H9 (cell line): ENCODE results near the gene ZNF132. TPM values are rescaled to one million over a fixed set of nuclear protein-coding genes. Genes with fewer than 3 reads are reported as not detected.

Experiments used
- DNase-seq: peaks from one replicate; pipeline ENCODE4 v3.0.0-alpha.2; 2017
- H2AFZ ChIP-seq: one replicate; pipeline ENCODE4 v1.6.1; 2013; ENCODE audit warnings: mild to moderate bottlenecking, low read length, control low read depth, moderate library complexity
- H2AK5ac ChIP-seq: 2 replicates; pipeline ENCODE4 v1.6.1; 2013; ENCODE audit warnings: low read length, control low read depth, mixed read lengths; ENCODE audit not compliant: insufficient read length
- H2BK120ac ChIP-seq: one replicate; pipeline ENCODE4 v1.6.1; 2013; ENCODE audit warnings: low read depth, mild to moderate bottlenecking, low read length, control low read depth, inconsistent platforms; ENCODE audit not compliant: poor library complexity, severe bottlenecking
- H2BK12ac ChIP-seq: 2 replicates; pipeline ENCODE4 v1.6.1; 2013; ENCODE audit warnings: low read length, control low read depth, mixed read lengths, low read depth; ENCODE audit not compliant: insufficient read length
- H2BK15ac ChIP-seq: 2 replicates; pipeline ENCODE4 v1.6.1; 2013; ENCODE audit warnings: low read depth, low read length, control low read depth
- H2BK20ac ChIP-seq: one replicate; pipeline ENCODE4 v1.6.1; 2013; ENCODE audit warnings: low read depth, mild to moderate bottlenecking, low read length, control low read depth, inconsistent platforms; ENCODE audit not compliant: poor library complexity, severe bottlenecking
- H2BK5ac ChIP-seq: 2 replicates; pipeline ENCODE4 v1.6.1; 2013; ENCODE audit warnings: low read length, control low read depth, mixed read lengths; ENCODE audit not compliant: insufficient read length
- H3K14ac ChIP-seq: 2 replicates; pipeline ENCODE4 v1.6.1; 2013; ENCODE audit warnings: low read length, control low read depth; ENCODE audit not compliant: insufficient read depth
- H3K18ac ChIP-seq: 2 replicates; pipeline ENCODE4 v1.6.1; 2013; ENCODE audit warnings: low read depth, mild to moderate bottlenecking, mixed read lengths, low read length, control low read depth; ENCODE audit not compliant: insufficient read length
- H3K23ac ChIP-seq: 2 replicates; pipeline ENCODE4 v1.6.1; 2013; ENCODE audit warnings: low read length, control low read depth, mixed read lengths, low read depth; ENCODE audit not compliant: insufficient read length
- H3K23me2 ChIP-seq: 2 replicates; pipeline ENCODE4 v1.6.1; 2013; ENCODE audit warnings: low read depth, mild to moderate bottlenecking, mixed read lengths, low read length, control low read depth; ENCODE audit not compliant: insufficient read length, poor library complexity, severe bottlenecking
- H3K27ac ChIP-seq: 2 replicates; pipeline ENCODE4 v1.5.1; 2013; ENCODE audit warnings: low read length, control low read depth, mixed read lengths, low read depth; ENCODE audit not compliant: insufficient read length
- H3K27me3 ChIP-seq: 2 replicates; pipeline ENCODE4 v1.6.1; 2013; ENCODE audit warnings: low read length, control low read depth, inconsistent platforms; ENCODE audit not compliant: insufficient read depth
- H3K4ac ChIP-seq: 2 replicates; pipeline ENCODE4 v1.6.1; 2013; ENCODE audit warnings: low read depth, mild to moderate bottlenecking, control low read depth, inconsistent platforms, low read length, moderate library complexity
- H3K4me1 ChIP-seq: 2 replicates; pipeline ENCODE4 v1.6.1; 2013; ENCODE audit warnings: low read length, control low read depth, inconsistent platforms; ENCODE audit not compliant: insufficient read depth
- H3K4me2 ChIP-seq: 2 replicates; pipeline ENCODE4 v1.6.1; 2013; ENCODE audit warnings: low read length, control low read depth, mixed read lengths; ENCODE audit not compliant: insufficient read length, insufficient read depth
- H3K56ac ChIP-seq: 2 replicates; pipeline ENCODE4 v1.6.1; 2013; ENCODE audit warnings: low read depth, mild to moderate bottlenecking, mixed read lengths, low read length, control low read depth; ENCODE audit not compliant: insufficient read length
- H3K79me1 ChIP-seq: 2 replicates; pipeline ENCODE4 v1.6.1; 2013; ENCODE audit warnings: low read depth, mild to moderate bottlenecking, moderate library complexity, low read length, control low read depth, inconsistent platforms; ENCODE audit not compliant: insufficient read depth, poor library complexity, severe bottlenecking
- H3K79me2 ChIP-seq: 2 replicates; pipeline ENCODE4 v1.6.1; 2013; ENCODE audit warnings: low read length, control low read depth, inconsistent platforms; ENCODE audit not compliant: insufficient read depth
- H3K9ac ChIP-seq: 2 replicates; pipeline ENCODE4 v1.6.1; 2013; ENCODE audit warnings: low read length, control low read depth, mixed read lengths; ENCODE audit not compliant: insufficient read length; ENCODE audit errors: extremely low read depth
- H3K9me3 ChIP-seq: one replicate; pipeline ENCODE4 v1.6.1; 2013; ENCODE audit warnings: low read depth, low read length, inconsistent platforms; ENCODE audit not compliant: control insufficient read depth
- H3T11ph ChIP-seq: one replicate; pipeline ENCODE4 v1.6.1; 2013; ENCODE audit warnings: mild to moderate bottlenecking, low read length, control low read depth, inconsistent platforms
- H4K20me1 ChIP-seq: one replicate; pipeline ENCODE4 v1.6.1; 2013; ENCODE audit not compliant: control insufficient read depth, insufficient read length, insufficient read depth
- H4K5ac ChIP-seq: 2 replicates; pipeline ENCODE4 v1.6.1; 2013; ENCODE audit warnings: low read depth, mild to moderate bottlenecking, mixed read lengths, low read length, control low read depth; ENCODE audit not compliant: insufficient read length
- H4K8ac ChIP-seq: replicated peaks from 2 replicates; pipeline ENCODE4 v1.6.1; 2013; ENCODE audit warnings: low read length, control low read depth, mixed read lengths, low read depth; ENCODE audit not compliant: insufficient read length
- H4K91ac ChIP-seq: 2 replicates; pipeline ENCODE4 v1.6.1; 2013; ENCODE audit warnings: low read depth, mild to moderate bottlenecking, moderate library complexity, mixed read lengths, low read length, control low read depth; ENCODE audit not compliant: insufficient read length
- H3K27ac Mint-ChIP-seq, 3 experiments: 2 replicates in 2 of 3; 3 replicates in 1 of 3; pipeline ENCODE4 v1.8.0; 2020 to 2021; ENCODE audit warnings: mixed read lengths in 3 of 3, mild to moderate bottlenecking in 1 of 3, moderate library complexity in 1 of 3
- H3K27me3 Mint-ChIP-seq: 2 replicates; pipeline ENCODE4 v1.8.0; 2021; ENCODE audit warnings: low read depth, mild to moderate bottlenecking, moderate library complexity, mixed read lengths
- H3K36me3 Mint-ChIP-seq, 3 experiments: 2 replicates in 2 of 3; 3 replicates in 1 of 3; pipeline ENCODE4 v1.8.0; 2020 to 2021; ENCODE audit warnings: low read depth in 3 of 3, mixed read lengths in 3 of 3; ENCODE audit not compliant: insufficient read depth in 1 of 3
- H3K4me1 Mint-ChIP-seq, 2 experiments: 2 replicates each; pipeline ENCODE4 v1.8.0; 2020; ENCODE audit warnings: mixed read lengths in 2 of 2
- H3K4me3 Mint-ChIP-seq, 2 experiments: 2 replicates in 1 of 2; 3 replicates in 1 of 2; pipeline ENCODE4 v1.8.0; 2020 to 2021; ENCODE audit warnings: mild to moderate bottlenecking in 2 of 2, mixed read lengths in 2 of 2, moderate library complexity in 1 of 2
- H3K9me3 Mint-ChIP-seq, 2 experiments: 2 replicates in 1 of 2; 3 replicates in 1 of 2; pipeline ENCODE4 v1.8.0; 2020; ENCODE audit warnings: mild to moderate bottlenecking in 2 of 2, mixed read lengths in 2 of 2, moderate library complexity in 1 of 2
- CTCF ChIP-seq: fragments of 200-600 bp; sonication (generic); conservative IDR thresholded peaks from 3 replicates; pipeline ENCODE4 v1.8.0; 2021; ENCODE audit warnings: antibody characterized with exemption, mild to moderate bottlenecking
- WGBS: extraction: QIAGEN DNeasy Blood & Tissue Kit; methylation state at CpG from one replicate; pipeline ENCODE4 v1.1.7; 2013; ENCODE audit warnings: missing lambda C conversion rate, low lambda C conversion rate, mixed read lengths; ENCODE audit not compliant: insufficient read length; ENCODE audit errors: extremely low coverage; 5-methylcytosine and 5-hydroxymethylcytosine counted together
- total RNA-seq: library from RNA; stranded (reverse); gene quantifications from 2 replicates; pipeline ENCODE4 v1.2.1, GENCODE V29; 2021

ZNF132 gene
- total RNA-seq, 1 experiment from 2014 or later: 0.24 TPM

- no peak overlapping the region for H3K27ac Mint-ChIP-seq
- no peaks in the 10 kb centered on the region for H3K79me1 ChIP-seq
- H4K5ac ChIP-seq: no peak overlapping the region
- H3K9me3 ChIP-seq: no peaks in the 10 kb centered on the region
- no peak overlapping the region for H3K27ac ChIP-seq
- H3K18ac ChIP-seq: no peak overlapping the region
- H4K8ac ChIP-seq: no peak overlapping the region
- H3K9ac ChIP-seq: no peak overlapping the region
- H3K4me1 Mint-ChIP-seq: peaks cover 10 to 16% of the 10 kb centered on the region in 2 experiments
- peaks cover 14% of the 10 kb centered on the region for H3K27me3 Mint-ChIP-seq
- no peak overlapping the region for H3K4me2 ChIP-seq
- peak overlapping the region in 1 of 2 experiments; percentile 40; a peak in 2 of 5 replicates for H3K4me3 Mint-ChIP-seq
- no peak overlapping the region for H2BK120ac ChIP-seq
- H3K23ac ChIP-seq: no peak overlapping the region
- no peak overlapping the region for H2BK20ac ChIP-seq
- no peaks in the 10 kb centered on the region; the same call in 1 of the 2 replicates for H3K27me3 ChIP-seq
- no peaks in the 10 kb centered on the region; the same call in 1 of the 2 replicates for H3K4me1 ChIP-seq
- H3T11ph ChIP-seq: no peak overlapping the region
- WGBS: no CpG with 5 or more reads among the region's 4 CpGs
- TF ChIP-seq CTCF: no peak
- H3K36me3 Mint-ChIP-seq: peaks cover 17 to 21% (median 19%) of the 10 kb centered on the region in 3 experiments; a peak in 6 of 7 replicates
- no peak overlapping the region for H2AFZ ChIP-seq
- H4K91ac ChIP-seq: no peak overlapping the region
- no peak for DNase-seq
- H3K23me2 ChIP-seq: peaks cover 13% of the 10 kb centered on the region
- no peak overlapping the region for H2BK5ac ChIP-seq
- no peaks in the 10 kb centered on the region for H3K9me3 Mint-ChIP-seq
- H4K20me1 ChIP-seq: peaks cover 5% of the 10 kb centered on the region
- no peak overlapping the region for H2AK5ac ChIP-seq
- no peaks in the 10 kb centered on the region for H3K79me2 ChIP-seq
- no peak overlapping the region for H2BK12ac ChIP-seq
- no peak overlapping the region for H3K4ac ChIP-seq
- H3K14ac ChIP-seq: no peak overlapping the region
- no peak overlapping the region for H2BK15ac ChIP-seq
- H3K56ac ChIP-seq: no peak overlapping the region
Measured at GRCh38 chr19:58398087-58398486, 41.9 kb downstream of the ZNF132 start.
